Gastrocnemius medialis (tissue), 4 donors: ENCODE results near the gene ADGRD1. TPM values are rescaled to one million over a fixed set of nuclear protein-coding genes. Genes with fewer than 3 reads are reported as not detected.

Source experiments
- ATAC-seq, 2 donors: fragments of 150-250 bp; one replicate each; pipeline ENCODE4 v1.9.1; 2016
- DNase-seq, 2 donors: peaks; one replicate each; pipeline ENCODE4 v3.0.0-alpha.2; 2019
- H3K27ac ChIP-seq, 4 donors: fragments of 200-600 bp; sonication (generic); 1 replicate in 1 of 4; 2 replicates in 3 of 4; pipeline ENCODE4 v1.5.1; 2016 to 2018; ENCODE audit warnings: mild to moderate bottlenecking in 2 of 4, moderate library complexity in 1 of 4
- H3K27me3 ChIP-seq, 3 donors: fragments of 200-600 bp; sonication (generic) in 2 of 3; 1 replicate in 1 of 3; 2 replicates in 2 of 3; pipeline versions ENCODE4 v1.5.1 to v1.6.0; 2016 to 2019; ENCODE audit warnings: mild to moderate bottlenecking in 1 of 3, moderate library complexity in 1 of 3
- H3K36me3 ChIP-seq, 2 donors: fragments of 200-600 bp; sonication (generic) in 1 of 2; one replicate each; pipeline ENCODE4 v1.5.1; 2017 to 2018
- H3K4me1 ChIP-seq, 2 donors: fragments of 200-600 bp; sonication (generic) in 1 of 2; one replicate each; pipeline ENCODE4 v1.5.1; 2016 to 2017; ENCODE audit warnings: mild to moderate bottlenecking in 2 of 2
- H3K4me3 ChIP-seq, 4 donors: fragments of 200-600 bp; sonication (generic) in 3 of 4; 1 replicate in 1 of 4; 2 replicates in 3 of 4; pipeline ENCODE4 v1.5.1; 2016 to 2019; ENCODE audit warnings: mild to moderate bottlenecking in 2 of 4
- H3K9me3 ChIP-seq, 3 donors: fragments of 200-600 bp; sonication (generic) in 2 of 3; 1 replicate in 1 of 3; 2 replicates in 2 of 3; pipeline ENCODE4 v1.5.1; 2016 to 2019
- POLR2A ChIP-seq, 2 donors: fragments of 450-650 bp; IDR thresholded peaks; one replicate each; pipeline ENCODE4 v1.6.1; 2017; ENCODE audit warnings: antibody characterized with exemption in 2 of 2, mild to moderate bottlenecking in 2 of 2, moderate library complexity in 2 of 2
- in situ Hi-C, 4 donors: fragments of 200-750 bp; cut with MboI; loops; one replicate each; pipeline versions ENCODE4 v1.15.0 to v1.8.0; 2017; ENCODE audit warnings: low sequenced_read_pairs in 4 of 4
- intact Hi-C: fragments of 100-400 bp; cut with DNase I; formaldehyde crosslinking; loops from one replicate; pipeline ENCODE4 v1.15.1; 2023; ENCODE audit warnings: low total_unique reads
- total RNA-seq, 4 donors: library from RNA; depleted of rRNA; stranded (reverse); fragments of >200 nt; gene quantifications; one replicate each; pipeline versions ENCODE4 v1.1.0 to v1.2.3, GENCODE V29; 2016
- TF ChIP-seq, protein P1 (sequence below), 5 experiments: fragments of 450-650 bp in 3 of 5; fragments of 200-600 bp in 2 of 5; sonication (generic) in 2 of 5; IDR thresholded peaks in 4 of 5; conservative IDR thresholded peaks in 1 of 5; 1 replicate in 4 of 5; 2 replicates in 1 of 5; pipeline ENCODE4 v1.5.1; 2016 to 2019; ENCODE audit warnings: antibody characterized with exemption in 5 of 5, mild to moderate bottlenecking in 3 of 5, moderate library complexity in 3 of 5

Gene ADGRD1
- total RNA-seq, 4 donors from 2014 or later = 5.3 to 9.6 (median 8.2) TPM

DNA sequence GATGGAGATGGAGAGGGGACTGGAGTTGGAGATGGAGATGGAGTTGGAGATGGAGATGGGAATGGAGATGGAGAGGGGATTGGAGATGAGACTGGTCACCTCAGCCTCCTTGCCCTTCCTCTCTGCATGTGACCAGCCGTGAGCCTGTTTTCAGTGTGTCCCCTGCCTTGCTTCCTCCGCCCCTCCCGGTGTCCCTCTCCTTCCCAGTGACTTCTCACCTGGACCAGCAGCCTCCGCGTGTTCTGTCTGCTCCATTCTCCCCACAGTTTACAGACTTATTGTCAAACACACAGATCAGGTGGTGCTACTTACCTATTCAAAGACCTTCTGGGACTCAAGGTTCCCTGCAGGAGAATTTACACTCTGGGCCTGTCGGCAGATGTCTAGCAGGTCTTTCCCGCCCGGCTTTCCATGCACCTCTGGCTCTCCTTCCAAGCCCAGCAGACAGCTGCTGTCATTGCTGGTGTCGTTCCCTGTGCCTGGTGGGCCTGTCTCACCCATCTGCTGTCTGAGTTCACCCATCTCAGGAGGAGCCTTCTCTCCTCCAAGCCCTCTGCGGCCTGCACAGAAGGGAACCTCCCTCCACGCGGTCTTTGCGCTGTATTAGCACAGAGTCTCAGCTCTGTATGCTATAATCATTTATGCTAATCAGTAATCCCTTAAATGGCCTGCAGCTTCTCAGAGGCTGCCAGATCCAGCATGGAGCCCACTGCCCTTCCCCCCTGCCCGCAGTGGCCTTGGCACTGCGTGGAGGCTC lies 62.1 kb downstream of the ADGRD1 start:
- Histone ChIP-seq H3K27me3 (no peaks in the 10 kb centered on the region), H3K4me3 (no peak overlapping the region), H3K36me3 (no peaks in the 10 kb centered on the region), H3K4me1 (no peaks in the 10 kb centered on the region), H3K27ac (no peak overlapping the region), H3K9me3 (no peaks in the 10 kb centered on the region)
- DNase-seq (no peak), ATAC-seq (no peak)
- in situ Hi-C loops (no loop called here), intact Hi-C loops (no loop called here)
- TF ChIP-seq, protein P1, sequence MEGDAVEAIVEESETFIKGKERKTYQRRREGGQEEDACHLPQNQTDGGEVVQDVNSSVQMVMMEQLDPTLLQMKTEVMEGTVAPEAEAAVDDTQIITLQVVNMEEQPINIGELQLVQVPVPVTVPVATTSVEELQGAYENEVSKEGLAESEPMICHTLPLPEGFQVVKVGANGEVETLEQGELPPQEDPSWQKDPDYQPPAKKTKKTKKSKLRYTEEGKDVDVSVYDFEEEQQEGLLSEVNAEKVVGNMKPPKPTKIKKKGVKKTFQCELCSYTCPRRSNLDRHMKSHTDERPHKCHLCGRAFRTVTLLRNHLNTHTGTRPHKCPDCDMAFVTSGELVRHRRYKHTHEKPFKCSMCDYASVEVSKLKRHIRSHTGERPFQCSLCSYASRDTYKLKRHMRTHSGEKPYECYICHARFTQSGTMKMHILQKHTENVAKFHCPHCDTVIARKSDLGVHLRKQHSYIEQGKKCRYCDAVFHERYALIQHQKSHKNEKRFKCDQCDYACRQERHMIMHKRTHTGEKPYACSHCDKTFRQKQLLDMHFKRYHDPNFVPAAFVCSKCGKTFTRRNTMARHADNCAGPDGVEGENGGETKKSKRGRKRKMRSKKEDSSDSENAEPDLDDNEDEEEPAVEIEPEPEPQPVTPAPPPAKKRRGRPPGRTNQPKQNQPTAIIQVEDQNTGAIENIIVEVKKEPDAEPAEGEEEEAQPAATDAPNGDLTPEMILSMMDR (IDR thresholded peaks at IDR 0.05 in 4 of 5, conservative IDR thresholded peaks at IDR 0.05 in 1 of 5) = no peak
- no peak for TF ChIP-seq POLR2A (IDR thresholded peaks at IDR 0.05)

DNA sequence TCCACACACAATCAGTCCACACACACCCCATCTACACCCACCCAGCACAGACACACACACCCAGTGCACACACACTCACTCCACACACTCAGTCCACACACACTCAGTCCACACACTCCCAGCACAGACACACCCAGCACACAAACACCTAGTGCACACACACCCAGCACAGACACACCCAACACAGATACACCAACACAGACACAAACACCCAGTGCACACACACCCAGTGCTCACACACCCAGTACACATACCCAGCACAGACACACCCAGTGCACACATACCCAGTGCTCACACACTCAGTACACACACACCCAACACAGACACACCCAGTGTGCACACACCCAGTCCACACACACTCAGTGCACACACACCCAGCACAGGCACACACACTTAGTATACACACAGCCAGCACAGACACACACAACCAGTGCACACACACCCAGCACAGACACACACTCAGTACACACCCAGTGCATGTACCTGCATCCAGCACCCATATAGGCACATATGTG lies 63.8 kb downstream of the ADGRD1 start:
- no peak for TF ChIP-seq POLR2A (IDR thresholded peaks at IDR 0.05)
- TF ChIP-seq, protein P1 (IDR thresholded peaks at IDR 0.05 in 4 of 5, conservative IDR thresholded peaks at IDR 0.05 in 1 of 5) = no peak
- in situ Hi-C loops (no loop called here), intact Hi-C loops (no loop called here)
- Histone ChIP-seq H3K9me3 (no peaks in the 10 kb centered on the region), H3K27me3 (no peaks in the 10 kb centered on the region), H3K27ac (no peak overlapping the region), H3K4me1 (no peaks in the 10 kb centered on the region), H3K4me3 (no peak overlapping the region), H3K36me3 (no peaks in the 10 kb centered on the region)
- ATAC-seq (no peak), DNase-seq (no peak)

DNA sequence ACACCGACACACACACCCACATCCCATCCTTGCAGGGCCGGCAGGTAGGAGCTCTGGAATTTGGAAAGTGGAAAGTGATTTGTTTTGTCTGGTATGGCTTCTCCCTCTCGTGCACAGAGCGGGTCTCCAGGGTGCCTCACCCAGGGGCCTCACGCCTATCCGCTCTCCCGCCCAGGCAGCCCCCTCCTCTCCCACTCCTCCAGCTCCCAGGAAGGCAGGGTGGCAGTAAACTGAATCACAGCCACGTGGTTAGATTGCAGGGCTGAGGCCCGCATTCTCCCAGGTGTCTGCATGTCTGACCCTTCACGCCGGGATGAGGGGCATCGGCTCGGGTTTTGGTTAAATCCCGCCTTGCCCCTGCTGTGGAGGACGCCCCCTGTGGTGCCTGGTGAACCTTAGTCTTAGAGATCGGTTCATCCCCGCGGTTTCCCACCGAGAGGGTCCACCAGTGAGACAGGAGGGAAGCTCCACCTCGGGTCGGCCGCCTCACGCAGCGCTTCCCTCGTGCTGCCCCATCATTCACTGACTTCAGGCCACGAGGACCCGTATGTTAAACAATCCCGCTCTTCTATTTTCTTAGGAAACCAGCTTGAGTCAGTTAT lies 64.4 kb downstream of the ADGRD1 start:
- DNase-seq = no peak
- Histone ChIP-seq H3K9me3 (no peaks in the 10 kb centered on the region), H3K36me3 (no peaks in the 10 kb centered on the region), H3K4me1 (no peaks in the 10 kb centered on the region), H3K27ac (no peak overlapping the region), H3K27me3 (no peaks in the 10 kb centered on the region), H3K4me3 (no peak overlapping the region)
- in situ Hi-C loops = no loop called here
- no peak for TF ChIP-seq POLR2A (IDR thresholded peaks at IDR 0.05)
- TF ChIP-seq, protein P1 (IDR thresholded peaks at IDR 0.05 in 4 of 5, conservative IDR thresholded peaks at IDR 0.05 in 1 of 5) = no peak
- intact Hi-C loops = no loop called here
- ATAC-seq = no peak

DNA sequence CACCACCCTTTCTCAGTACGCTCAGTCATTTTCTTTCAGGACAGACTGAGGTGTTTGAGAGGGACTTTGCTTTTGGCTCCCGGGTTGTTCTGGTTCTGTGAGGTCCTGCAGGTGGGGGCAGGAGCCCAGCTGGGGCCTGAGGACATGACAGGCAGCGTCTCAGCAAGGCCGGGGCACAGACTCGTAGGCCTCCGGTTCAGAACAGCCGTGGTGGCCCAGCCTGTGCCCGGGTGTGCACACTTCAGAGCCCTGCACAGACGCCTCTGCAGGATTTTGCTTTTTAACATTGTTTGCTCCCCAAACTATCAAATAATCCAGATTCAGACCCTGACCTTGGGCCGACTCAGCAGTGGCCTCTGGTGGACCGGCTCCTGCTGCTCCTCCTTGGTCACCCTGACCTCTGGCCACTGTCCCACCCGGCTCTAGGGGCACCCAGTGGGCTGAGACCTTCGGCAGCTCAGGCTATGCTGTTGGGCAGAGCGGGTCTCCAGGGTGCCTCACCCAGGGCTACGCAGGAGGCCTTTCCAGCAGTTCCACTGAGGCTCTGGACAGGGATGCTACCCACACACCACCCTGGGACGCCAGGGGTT lies 65.2 kb downstream of the ADGRD1 start:
- in situ Hi-C loops = no loop called here
- intact Hi-C loops = no loop called here
- no peaks in the 10 kb centered on the region for H3K36me3 ChIP-seq
- no peak for DNase-seq
- TF ChIP-seq POLR2A (IDR thresholded peaks at IDR 0.05) = no peak
- TF ChIP-seq, protein P1 (IDR thresholded peaks at IDR 0.05 in 4 of 5, conservative IDR thresholded peaks at IDR 0.05 in 1 of 5) = no peak
- no peaks in the 10 kb centered on the region for H3K4me1 ChIP-seq
- no peaks in the 10 kb centered on the region for H3K27me3 ChIP-seq
- H3K9me3 ChIP-seq = no peaks in the 10 kb centered on the region
- H3K27ac ChIP-seq = no peak overlapping the region
- H3K4me3 ChIP-seq = no peak overlapping the region
- no peak for ATAC-seq
